Stimulated activated CD4-positive, alpha-beta T cell treated with anti-CD3 and anti-CD28 coated beads, Interleukin-12 subunit alpha, Interleukin-12 subunit beta, amount 100 ng/mL, for 48 hours (primary cell): ENCODE results near the gene GRM5.
"Not testable (repeated sequence)": the region's sequence is repeated elsewhere in the genome, so short reads cannot be mapped to it uniquely, and the experiment has no call there.

Experiments used
- DNase-seq, 3 donors: peaks; one replicate each; pipeline ENCODE4 v3.0.0-alpha.2; 2020; ENCODE audit warnings: low read depth in 2 of 3, low spot score in 1 of 3

GRM5 gene

DNA sequence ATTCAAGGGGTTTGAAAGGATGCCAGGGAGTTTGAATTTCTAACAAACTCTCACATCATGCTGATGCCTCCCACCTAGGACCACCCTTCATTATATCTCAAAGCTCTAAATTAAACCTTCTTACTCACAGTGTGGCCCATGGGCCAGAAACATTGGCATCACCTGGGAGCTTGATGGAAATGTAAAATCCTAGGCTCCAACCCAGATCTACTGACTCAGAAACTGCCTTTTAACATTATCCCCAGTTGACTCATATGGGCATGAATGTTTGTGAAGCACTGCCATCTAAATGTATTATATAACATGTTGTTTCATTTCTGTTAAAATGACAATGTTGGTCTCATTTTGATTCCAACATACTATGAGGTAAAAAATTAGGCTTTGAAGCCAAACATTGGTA, 90.3 kb downstream of the GRM5 start:
- DNase-seq = not testable (repeated sequence)

DNA sequence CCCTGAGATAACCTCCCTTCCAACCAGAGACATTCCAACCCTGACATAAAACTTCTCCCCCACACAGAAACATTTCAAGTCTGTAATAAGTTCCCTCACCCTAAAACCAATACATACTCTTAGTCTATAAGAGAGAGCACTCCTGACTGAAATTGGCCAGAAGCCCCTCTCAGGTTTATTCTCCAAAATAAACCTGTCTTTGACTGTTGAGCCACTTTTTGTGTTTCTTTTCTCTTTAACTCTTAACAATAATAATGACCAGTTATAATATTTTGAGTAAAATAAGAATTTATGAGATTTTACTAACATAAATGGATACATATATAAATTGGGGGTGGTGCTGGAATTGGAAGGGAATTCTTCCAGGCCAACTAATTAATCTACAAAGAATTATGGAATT, 93.6 kb downstream of the GRM5 start:
- no peak for DNase-seq

DNA sequence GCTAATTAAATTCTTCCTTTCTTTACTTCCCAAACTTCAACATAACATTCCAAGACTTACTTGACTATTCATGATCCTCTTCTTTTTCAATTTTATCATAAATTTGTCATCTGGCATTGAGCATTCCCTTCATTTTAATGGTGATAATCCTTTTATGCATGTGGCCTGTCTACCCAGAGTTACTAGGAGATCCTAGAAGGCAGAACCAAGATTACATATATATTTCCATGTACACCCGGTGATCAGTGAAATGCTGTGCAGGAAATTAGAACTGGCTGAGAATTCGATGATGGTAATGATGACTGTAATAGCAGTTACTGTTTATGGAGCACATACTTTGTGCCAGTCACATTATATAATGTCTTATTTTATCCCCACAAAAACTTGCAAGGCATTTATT, 104.2 kb downstream of the GRM5 start:
- DNase-seq = not testable (repeated sequence)

DNA sequence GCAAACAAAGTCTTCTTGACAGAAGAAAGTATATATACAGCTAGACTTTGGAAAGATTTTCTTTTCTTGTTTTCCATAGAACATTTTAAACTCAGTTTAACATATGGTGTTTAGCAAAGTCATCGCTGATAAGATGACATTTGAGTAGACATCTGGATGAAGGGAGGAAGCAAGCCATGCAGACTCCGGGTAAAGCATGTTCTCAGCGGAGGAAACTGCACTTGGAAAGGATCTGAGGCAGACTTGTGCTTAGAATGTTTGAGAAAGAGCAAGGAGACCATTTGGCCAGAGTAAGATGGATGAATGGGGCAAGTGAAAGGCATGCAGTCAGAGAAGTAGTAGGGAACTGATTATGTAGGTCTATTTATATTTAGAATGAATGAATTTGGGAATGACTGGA, 105.9 kb downstream of the GRM5 start:
- DNase-seq = not testable (repeated sequence)

DNA sequence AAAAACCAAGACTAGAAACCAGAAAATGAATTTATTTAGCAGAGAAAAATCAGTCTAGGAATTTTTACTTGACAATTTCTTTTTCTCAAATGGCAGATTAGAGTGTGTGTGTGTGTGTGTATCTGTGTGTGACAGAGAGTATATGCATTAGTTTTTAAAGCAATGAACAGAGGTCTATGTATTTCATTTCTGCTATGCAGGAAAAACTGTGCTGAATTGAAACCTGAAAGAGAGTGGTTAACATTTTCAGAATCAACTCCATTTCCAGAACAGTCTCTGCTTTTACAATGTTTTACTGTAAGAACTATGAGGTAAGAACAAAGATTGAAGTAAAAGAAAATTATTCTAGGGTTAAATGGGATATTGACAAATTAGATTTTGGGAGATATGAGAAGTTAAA, 114.8 kb downstream of the GRM5 start:
- DNase-seq = no peak

DNA sequence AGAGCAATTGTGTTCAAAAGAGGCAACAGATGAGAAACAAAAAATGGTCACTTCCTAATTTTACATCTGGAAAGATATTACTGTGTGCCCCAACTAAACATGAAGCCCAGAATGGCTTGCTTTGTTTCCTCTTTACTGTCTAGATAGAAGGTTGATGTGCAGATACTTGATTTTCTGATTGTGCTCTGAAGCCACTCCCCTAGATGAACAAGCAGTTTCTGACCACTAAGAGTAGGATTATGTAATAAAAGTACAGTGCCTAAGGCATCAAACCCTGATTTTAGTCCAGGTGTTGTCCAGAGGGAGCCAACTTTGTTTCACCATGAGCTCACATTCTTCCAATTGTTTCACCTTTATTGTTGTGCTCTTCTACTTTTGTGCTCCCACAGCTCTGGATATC, 116.9 kb downstream of the GRM5 start:
- not testable (repeated sequence) for DNase-seq

DNA sequence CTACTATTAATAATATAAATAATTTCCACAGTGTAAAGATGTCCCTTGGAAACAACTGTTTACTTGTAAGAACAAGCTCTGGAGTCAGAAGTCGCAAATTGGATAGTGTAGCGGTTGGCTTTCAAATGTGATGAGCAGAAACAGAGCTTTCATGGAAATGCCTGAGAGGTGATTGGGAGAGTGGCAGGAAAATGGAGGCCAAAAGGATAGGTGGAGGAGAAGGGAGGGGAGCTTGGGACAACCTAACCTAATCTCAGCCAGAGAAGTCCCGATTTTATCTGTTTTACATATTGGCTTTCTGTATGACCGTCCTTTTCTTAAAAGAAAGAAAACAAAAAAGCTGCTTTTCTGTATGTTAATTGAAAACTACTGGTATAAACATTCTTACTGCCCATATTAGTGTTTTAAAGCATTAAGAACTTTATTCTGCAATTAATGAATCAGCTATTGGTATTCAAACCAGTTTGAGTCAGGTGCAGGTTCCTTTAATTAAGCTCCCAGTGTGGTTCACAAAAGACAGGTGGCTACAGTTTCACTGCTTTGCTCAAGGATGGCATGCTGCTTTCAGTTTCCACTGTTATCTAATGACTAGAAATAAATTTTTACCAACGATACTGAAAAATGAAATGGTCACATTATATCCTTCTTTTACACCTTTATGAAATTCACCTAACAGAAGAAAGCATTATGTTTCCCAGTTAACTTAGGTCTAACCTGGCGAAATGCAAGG, 117.8 kb downstream of the GRM5 start:
- not testable (repeated sequence) for DNase-seq

DNA sequence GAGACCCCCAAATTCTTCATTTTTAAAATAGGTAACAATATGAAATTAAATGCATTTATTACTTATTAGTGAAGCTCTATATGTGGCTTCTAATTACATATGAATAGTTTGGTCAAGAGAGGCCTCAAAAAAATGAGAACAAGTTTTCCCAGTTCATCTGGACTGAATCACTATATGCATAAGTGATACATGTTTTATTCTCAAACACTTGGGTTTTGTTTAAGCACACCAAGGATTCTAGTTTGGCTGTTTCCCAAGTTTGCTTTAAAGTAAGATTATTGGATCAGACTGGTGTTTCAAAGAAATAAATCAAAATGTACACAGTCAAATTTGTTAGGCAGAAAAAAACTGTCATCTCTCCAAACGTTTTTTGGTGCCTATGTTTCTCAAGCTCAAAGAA, 136.1 kb downstream of the GRM5 start:
- DNase-seq = not testable (repeated sequence)

DNA sequence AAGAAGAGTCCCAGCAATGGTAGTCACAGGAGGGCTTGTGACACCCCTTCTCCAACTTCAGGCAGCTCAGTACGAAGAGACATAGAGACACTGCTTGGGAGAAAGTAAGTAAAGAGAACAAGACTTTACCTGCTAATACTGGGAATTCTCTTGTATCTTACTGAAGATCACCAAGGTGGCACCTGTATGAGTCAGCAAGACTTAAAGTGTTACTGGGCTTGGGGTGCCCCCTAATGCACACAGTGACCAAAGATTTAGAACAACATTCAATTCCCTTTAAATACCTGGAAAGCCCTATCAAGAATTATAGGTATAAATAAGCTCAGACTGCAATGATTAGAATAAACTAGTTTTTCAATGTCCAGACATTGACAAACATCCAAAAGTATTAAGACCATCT, 148.7 kb downstream of the GRM5 start:
- not testable (repeated sequence) for DNase-seq

DNA sequence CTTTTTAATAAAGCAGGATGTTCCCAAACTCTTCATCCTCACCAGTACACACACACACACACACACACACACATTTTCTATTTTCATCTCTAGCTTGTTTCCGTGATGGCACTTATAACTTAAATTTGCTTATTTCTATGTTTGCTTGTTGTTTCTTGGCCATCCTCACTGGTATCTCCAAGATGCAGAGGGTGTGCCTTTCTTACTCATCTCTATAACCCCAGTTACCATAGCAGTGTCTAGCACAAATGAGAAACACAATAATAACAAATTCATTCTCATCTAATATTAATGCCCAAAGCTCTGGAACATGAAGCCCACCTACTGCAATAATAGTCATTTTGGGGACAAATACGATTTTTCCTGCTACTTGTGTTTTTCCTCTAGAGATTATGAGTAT, 156.3 kb downstream of the GRM5 start:
- DNase-seq = no peak

DNA sequence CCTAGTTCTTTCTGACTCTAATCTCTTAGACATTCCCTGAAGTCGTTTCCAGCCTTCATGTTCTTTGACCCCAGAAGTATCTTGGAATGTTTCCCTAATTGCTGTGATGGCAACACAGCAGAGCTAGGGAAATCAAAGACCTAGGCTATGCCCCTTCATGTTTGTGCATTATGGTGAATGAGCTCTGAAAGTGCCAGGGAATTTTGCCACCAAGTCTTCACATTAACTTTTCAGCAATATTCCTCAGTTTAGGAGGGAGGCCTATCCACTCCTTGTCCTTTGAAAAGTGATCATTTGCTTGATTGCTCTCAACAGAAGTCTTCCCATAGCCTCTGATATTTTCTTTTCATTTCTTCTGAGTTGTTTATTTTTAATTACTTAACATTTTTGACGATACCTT, 164.3 kb downstream of the GRM5 start:
- DNase-seq = not testable (repeated sequence)

DNA sequence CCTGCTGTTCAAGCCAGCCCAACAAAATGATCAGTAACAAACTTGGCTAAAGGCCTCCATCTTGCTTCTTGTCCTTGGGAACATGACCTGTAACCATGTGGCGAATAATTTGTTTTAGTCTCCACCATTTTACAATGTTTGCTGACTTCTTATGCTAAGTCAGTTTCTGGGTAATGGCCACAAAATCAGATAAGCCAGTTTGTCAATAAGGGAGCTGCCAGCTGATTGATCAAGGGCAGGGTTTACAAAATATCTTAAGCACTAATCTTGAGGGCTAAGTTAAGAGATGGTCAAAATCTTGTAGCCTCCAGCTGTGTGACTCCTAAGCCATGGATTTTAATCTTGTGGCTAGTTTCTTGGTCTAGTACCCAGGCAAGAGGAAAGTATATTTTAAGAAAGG, 176.9 kb downstream of the GRM5 start:
- not testable (repeated sequence) for DNase-seq

DNA sequence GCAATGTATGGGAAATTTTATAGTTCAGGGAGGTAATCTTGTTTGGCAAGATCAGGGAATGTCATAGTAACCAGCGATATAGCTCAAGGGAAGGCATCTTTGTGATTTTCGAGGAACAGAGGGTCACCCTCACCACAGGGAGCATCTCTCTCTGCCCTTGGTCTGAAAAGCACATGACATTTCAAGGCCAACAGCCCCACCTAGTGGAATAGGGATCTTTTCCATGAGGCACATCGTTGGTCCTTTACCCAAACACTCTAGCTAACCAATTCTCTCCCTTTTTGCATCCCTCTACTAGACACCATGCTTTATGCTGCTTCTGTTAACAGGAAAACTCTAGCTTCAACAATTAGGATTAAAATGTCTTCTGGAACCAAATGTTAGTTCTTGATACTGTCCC, 179.0 kb downstream of the GRM5 start:
- DNase-seq = peak in 2 of 3 donors; percentile 5 to 42

DNA sequence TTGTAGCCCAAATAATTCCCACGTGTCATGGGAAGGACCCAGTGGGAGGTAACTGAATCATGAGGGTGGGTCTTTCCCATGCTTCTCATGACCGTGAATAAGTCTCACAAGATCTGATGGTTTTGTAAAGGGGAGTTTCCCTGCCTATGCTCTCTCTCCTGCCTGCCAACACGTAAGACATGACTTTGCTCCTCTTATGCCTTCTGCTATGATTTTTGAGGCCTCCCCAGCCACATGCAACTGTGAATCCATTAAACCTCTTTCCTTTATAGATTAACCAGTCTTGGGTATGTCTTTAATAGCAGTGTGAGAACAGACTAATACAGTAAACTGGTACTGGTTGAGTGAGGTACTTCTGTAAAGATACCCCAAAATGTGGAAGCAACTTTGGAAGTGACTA, 183.0 kb downstream of the GRM5 start:
- not testable (repeated sequence) for DNase-seq

DNA sequence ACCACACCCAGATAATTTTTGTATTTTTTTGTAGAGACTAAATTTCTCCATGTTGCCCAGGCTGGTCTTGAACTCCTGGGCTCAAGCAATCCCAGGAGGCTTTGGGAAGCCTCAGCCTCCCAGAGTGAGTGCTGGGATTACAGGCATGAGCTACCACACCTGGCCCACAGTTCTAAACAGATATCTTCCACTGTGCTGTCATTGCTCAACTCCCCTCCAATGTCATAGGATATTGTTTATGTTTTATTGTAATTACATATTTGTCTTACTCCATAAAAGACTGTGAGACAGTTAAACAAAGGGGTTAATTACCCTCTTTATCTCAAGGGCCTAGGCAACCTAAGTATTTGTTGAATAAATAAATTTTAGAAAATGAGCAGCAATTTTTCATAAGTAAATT, 204.2 kb downstream of the GRM5 start:
- DNase-seq = no peak

DNA sequence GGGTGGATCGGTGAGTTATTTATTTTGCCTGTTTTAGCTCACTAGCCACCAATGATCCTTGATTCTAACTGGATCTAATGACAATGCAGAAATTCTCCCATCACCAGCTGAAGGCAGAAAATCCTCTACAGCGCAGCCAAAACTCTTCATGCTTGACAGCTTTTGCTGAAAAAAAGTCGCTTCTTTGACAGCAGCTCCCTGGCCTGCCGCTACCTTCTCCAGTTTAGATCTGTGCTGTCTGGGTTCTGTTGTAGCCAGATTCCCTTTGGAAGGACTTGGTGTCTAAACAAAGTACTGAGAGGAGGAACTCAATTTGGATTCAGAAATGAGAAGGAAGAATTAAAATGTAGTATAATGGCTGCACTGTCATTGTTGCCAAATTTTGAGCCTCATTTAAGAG, 205.4 kb downstream of the GRM5 start:
- DNase-seq = not testable (repeated sequence)

DNA sequence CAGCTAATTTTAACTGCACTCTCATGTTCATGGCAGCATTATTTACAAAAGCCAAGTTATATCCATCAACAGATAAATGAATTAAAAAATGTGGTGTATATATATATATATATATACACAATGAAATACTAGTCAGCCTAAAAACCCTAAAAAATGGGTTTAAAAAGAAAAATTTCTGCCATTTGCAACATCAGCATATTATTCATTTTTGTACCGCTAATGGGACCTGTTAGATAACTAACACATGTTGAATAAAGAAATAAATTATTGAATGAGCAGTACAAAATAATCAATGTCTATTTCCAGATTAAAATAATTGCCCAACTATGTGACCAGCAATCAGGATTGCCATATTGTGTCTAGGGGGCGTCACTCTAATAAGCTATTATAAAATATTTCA, 211.8 kb downstream of the GRM5 start:
- not testable (repeated sequence) for DNase-seq

DNA sequence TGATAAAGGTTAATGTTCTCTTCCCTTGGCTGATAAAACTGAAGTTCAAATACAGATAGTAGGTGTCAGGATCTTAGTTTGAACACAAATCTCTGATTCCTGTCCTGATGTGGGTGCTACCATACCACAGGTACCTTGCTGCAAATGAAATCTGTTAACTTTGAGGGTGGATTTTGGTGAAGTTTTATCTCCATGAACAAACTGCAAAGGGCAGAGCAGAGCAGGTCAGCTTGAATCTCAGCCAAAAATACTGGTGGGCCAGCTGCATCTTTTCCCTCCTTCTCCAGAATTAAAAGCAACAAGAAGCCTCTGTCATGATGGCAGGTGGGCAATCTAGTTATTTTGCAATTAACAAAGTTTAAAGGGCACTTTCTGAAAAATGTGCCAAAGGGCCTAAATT, 214.2 kb downstream of the GRM5 start:
- not testable (repeated sequence) for DNase-seq

DNA sequence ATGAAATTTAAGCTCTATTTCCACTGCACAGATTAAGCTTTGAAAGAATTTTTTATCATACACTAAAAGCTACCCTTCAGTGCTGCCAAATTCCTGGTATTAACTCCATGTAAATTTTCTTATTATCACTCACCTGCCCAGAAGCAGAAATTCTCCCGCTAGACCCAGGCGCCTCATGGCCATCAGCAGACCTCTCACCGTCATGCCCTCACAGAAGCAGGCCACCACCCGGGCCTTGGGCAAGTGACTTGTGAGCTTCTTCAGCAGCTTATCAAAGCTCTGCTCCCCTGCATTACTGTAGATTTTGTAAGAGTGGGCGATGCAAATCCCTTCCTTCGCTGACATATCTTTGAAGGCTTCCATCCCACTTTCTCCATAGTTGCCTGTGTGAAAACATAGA, 216.0 kb downstream of the GRM5 start:
- DNase-seq = not testable (repeated sequence)

DNA sequence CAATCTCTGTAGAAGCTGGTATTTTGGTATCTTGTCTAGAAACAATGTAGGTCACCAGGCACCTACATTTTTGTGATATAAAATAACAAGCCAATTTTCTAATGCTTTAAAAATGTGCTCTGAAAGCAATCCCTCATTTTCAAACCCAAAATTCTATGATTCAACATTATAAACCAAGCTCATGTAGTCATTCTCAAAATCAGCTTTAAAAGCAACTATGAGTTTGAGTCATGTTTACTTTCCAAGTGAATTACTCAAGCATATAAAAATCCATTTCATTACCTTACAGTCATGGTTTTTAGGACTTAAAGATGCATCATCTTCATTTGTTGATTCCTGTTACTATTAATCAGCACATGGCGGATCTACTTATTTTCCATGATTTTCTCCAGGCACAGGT, 216.4 kb downstream of the GRM5 start:
- DNase-seq = no peak

DNA sequence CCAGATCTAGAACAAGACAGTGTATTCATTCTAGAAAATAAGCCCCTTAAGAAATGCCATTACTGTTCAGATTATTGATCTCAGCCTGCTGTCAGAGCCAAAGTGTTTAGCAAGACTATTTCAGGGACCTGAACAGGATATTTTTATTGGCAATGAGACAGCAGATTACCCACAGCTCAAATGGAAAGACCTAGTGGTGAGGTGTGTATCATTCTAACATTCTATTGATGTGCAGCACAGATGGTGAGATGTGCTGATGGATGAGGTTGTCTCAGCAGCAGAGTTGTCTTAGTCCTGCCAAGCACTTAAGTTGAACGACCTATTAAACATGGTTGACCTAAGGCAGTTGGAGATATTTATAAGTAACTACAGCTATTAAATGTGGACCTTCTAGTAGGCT, 219.5 kb downstream of the GRM5 start:
- DNase-seq = not testable (repeated sequence)

DNA sequence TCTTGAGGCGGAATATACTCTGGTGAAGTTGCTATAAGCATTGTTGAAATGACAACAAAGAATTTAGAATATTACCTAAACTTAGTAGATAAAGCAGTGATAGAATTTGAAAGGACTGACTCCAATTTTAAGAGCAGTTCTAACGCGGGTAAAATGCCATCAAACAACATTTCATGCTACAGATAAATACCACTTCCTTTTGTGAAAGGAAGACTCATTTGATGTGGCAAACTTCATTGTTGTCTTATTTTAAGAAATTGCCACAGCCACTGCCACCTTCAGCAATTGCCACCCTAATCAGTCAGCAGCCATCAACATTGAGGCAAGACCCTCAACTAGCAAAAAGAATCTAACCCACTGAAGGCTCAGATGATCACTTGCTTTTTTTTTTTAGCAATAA, 220.8 kb downstream of the GRM5 start:
- DNase-seq = not testable (repeated sequence)

DNA sequence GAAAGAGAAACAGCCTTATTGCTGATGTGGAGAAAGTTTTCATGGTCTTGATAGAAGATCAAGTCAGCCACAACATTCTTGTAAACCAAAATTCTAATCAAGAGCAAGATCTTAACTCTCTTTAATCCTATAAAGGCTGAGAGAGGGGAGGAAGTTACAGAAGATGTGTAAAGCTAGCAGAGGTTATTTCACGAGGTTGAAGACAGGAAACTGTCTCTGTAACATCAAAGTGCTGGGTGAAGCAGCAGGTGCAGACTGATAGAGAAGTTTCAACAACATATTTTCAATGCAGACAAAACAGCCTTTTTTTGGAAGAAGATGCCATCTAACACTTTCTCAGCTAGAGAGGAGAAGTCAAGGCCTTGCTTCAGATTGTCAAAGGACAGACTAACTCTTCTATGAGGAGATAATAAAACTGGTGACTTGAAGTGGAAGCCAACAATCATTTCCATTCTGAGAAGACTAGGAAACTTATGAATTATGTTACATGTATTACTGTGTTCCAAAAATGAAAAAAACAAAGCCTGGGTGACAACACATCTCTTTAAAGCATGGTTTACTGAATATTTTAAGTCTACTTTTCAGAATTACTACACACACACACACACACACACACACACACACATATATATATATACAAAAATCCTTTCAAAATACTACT, 221.9 kb downstream of the GRM5 start:
- DNase-seq = not testable (repeated sequence)
